Measurements from ENCODE around the gene HNRNPUL1.

DNA sequence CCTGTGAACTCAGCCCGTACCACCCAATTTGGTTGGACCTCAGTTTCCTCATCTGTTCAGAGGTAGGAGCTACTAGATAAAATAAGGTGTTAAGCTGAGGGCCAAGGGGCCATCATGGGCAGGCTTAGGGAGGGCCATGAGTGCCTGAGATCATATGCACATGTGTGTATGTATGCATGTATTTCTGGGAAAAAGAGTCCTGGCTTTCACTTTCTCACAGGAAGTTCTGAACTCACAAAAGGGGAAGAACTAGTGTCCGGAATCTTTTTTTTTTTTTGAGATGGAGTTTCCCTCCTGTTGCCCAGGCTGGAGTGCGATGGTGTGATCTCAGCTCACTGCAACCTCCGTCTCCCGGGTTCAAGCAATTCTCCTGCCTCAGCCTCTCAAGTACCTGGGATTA lies 70.6 kb downstream of the HNRNPUL1 start:
- TF ChIP-seq L3MBTL2 (conservative IDR thresholded peaks at IDR 0.05) = no peak
- no peak for TF ChIP-seq FOXA1 (IDR thresholded peaks at IDR 0.05)

Measured in HEK293T (cell line).